ENCODE results near the gene SPATA1. TPM values are rescaled to one million over a fixed set of nuclear protein-coding genes. Genes with fewer than 3 reads are reported as not detected.

Gene SPATA1
- polyA plus RNA-seq, 3 donors: 0.40 to 1.9 (median 0.43) TPM

DNA sequence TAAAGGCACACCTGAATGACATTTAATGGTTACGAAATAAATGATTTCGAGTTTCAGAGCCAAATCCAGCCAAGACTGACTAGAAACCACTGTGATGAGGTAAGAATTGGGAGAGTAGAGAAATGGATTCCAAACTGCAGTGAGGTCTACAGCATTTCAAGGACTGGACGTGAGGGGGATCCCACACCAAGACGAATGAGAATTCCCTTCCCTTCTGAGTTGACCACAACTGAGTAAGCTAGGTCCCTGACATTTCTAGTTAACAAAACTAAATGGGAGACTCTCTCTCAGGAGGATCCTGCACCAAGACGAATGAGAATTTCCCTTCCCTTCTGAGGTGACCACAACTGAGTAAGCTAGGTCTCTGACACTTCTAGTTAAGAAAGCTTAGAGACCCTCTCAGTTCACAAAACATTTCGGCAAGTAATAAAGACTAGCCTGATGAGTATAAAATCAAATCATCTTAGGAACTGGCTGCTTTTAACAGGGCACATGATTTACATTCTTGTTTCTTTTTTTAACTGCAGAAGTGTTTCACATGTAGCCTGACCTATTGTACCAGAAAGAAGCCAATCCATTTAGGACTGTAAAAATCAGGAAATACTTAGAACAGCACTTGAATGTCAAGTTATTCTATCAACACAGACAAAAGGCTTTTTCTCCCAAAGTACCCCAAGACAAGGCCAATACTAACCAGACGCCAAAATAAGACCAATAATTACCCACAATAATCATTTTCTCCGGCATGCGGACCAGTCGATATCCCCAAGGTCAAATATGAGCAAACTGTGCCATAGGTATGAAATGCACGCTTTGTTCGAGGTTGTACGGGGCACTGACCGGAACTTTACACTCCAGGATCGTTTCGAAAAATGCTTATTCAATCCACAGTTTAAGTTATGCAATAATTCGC is 1.4 kb upstream of the SPATA1 start:
- no peaks in the 10 kb centered on the region for H3K27me3 Mint-ChIP-seq (ENCODE audit: low read depth in 3 of 3)
- peak overlapping the region; percentile 77 for H3K4me2 ChIP-seq (replicated peaks; ENCODE audit: extremely low read depth, low read length, poor library complexity, severe bottlenecking)
- peaks cover 35% of the 10 kb centered on the region for H3K4me1 Mint-ChIP-seq
- peak overlapping the region; percentile 96 for H3K9ac ChIP-seq (ENCODE audit: insufficient read depth, low read length, poor library complexity, severe bottlenecking)
- H3K27me3 ChIP-seq (ENCODE audit: control insufficient read depth in 2 of 2, insufficient read depth in 2 of 2, low read length in 2 of 2): no peaks in the 10 kb centered on the region
- H3K4me3 Mint-ChIP-seq: peak overlapping the region; percentile 98 to 100
- H3K36me3 ChIP-seq (replicated peaks in 1 of 2; ENCODE audit: control insufficient read depth in 1 of 2, insufficient read depth in 2 of 2, low read length in 2 of 2): peaks cover 17 to 24% of the 10 kb centered on the region in 2 donors
- 1% methylated on average over 11 of the region's 17 CpGs for WGBS (ENCODE audit: insufficient coverage)
- H3K9me3 ChIP-seq (replicated peaks in 1 of 2; ENCODE audit: control insufficient read depth in 1 of 2, insufficient read depth in 1 of 2, low read length in 2 of 2): no peaks in the 10 kb centered on the region
- peaks cover 24 to 39% of the 10 kb centered on the region in 2 donors for H3K36me3 Mint-ChIP-seq
- H4K20me1 ChIP-seq (ENCODE audit: insufficient read depth, low read length): peaks cover 55% of the 10 kb centered on the region
- peak overlapping the region; percentile 73 for H2AFZ ChIP-seq (ENCODE audit: insufficient read depth, low read depth, low read length, poor library complexity, severe bottlenecking)
- intact Hi-C loops (cut with micrococcal nuclease): loop anchor here (5.0 to 10.0 kb wide), 3 partner anchors 60 to 68 kb away; partner anchors contain the start of gene CTBS (in 1 of the 2)
- H3K9me3 Mint-ChIP-seq: peaks cover 0 to 8% (median 5%) of the 10 kb centered on the region in 7 donors
- peak overlapping the region; percentile 94 to 97 for H3K27ac ChIP-seq (ENCODE audit: low read depth in 1 of 2, low read length in 2 of 2)
- H3K27ac Mint-ChIP-seq: peak overlapping the region; percentile 98 to 100 (median 99)
- TF ChIP-seq CTCF (IDR thresholded peaks at IDR 0.05): no peak
- peaks cover 26 to 45% of the 10 kb centered on the region in 2 donors for H3K4me1 ChIP-seq (ENCODE audit: control insufficient read depth in 1 of 2, insufficient read depth in 2 of 2, low read length in 2 of 2)
- peak overlapping the region; percentile 78 to 99 (median 97) for H3K4me3 ChIP-seq (replicated peaks in 1 of 3; ENCODE audit: low read depth in 2 of 3, low read length in 3 of 3)
- DNase-seq: peak; percentile 18 to 67 (median 56)
- peaks cover 79% of the 10 kb centered on the region for H3K79me2 ChIP-seq (ENCODE audit: insufficient read depth, low read length)

GRCh38 chr1:84505493-84506001 is 639 bp upstream of the SPATA1 start:
- H3K27me3 Mint-ChIP-seq (ENCODE audit: low read depth in 3 of 3): no peaks in the 10 kb centered on the region
- peak overlapping the region; percentile 98 to 100 (median 100) for H3K27ac Mint-ChIP-seq
- Histone ChIP-seq H3K4me1 (ENCODE audit: control insufficient read depth in 1 of 2, insufficient read depth in 2 of 2, low read length in 2 of 2) (peaks cover 26 to 45% of the 10 kb centered on the region in 2 donors), H3K27ac (ENCODE audit: low read depth in 1 of 2, low read length in 2 of 2) (peak overlapping the region; percentile 94 to 97), H3K4me2 (replicated peaks; ENCODE audit: extremely low read depth, low read length, poor library complexity, severe bottlenecking) (peak overlapping the region; percentile 77), H3K4me3 (replicated peaks in 1 of 3; ENCODE audit: low read depth in 2 of 3, low read length in 3 of 3) (peak overlapping the region; percentile 78 to 99 (median 97)), H3K27me3 (ENCODE audit: control insufficient read depth in 2 of 2, insufficient read depth in 2 of 2, low read length in 2 of 2) (no peaks in the 10 kb centered on the region), H3K79me2 (ENCODE audit: insufficient read depth, low read length) (peaks cover 71% of the 10 kb centered on the region), H2AFZ (ENCODE audit: insufficient read depth, low read depth, low read length, poor library complexity, severe bottlenecking) (peak overlapping the region; percentile 73), H3K9ac (ENCODE audit: insufficient read depth, low read length, poor library complexity, severe bottlenecking) (peak overlapping the region; percentile 96), H3K9me3 (replicated peaks in 1 of 2; ENCODE audit: control insufficient read depth in 1 of 2, insufficient read depth in 1 of 2, low read length in 2 of 2) (no peaks in the 10 kb centered on the region), H4K20me1 (ENCODE audit: insufficient read depth, low read length) (peaks cover 48% of the 10 kb centered on the region), H3K36me3 (replicated peaks in 1 of 2; ENCODE audit: control insufficient read depth in 1 of 2, insufficient read depth in 2 of 2, low read length in 2 of 2) (peaks cover 12 to 17% of the 10 kb centered on the region in 2 donors)
- WGBS (ENCODE audit: insufficient coverage): under 1% methylated on average over 47 of the region's 47 CpGs
- H3K4me1 Mint-ChIP-seq: peaks cover 35% of the 10 kb centered on the region
- H3K4me3 Mint-ChIP-seq: peak overlapping the region; percentile 98 to 100
- peaks cover 24 to 33% of the 10 kb centered on the region in 2 donors for H3K36me3 Mint-ChIP-seq
- intact Hi-C loops (cut with micrococcal nuclease): loop anchor here (2.0 to 10.0 kb wide), 4 partner anchors 61 to 68 kb away; partner anchors contain the start of gene CTBS (in 1 of the 2)
- no peak for DNase-seq
- H3K9me3 Mint-ChIP-seq: peaks cover 0 to 9% (median 5%) of the 10 kb centered on the region in 7 donors
- no peak for TF ChIP-seq CTCF (IDR thresholded peaks at IDR 0.05)
